ENCODE results near the gene MAP2K6.

Gene MAP2K6

DNA sequence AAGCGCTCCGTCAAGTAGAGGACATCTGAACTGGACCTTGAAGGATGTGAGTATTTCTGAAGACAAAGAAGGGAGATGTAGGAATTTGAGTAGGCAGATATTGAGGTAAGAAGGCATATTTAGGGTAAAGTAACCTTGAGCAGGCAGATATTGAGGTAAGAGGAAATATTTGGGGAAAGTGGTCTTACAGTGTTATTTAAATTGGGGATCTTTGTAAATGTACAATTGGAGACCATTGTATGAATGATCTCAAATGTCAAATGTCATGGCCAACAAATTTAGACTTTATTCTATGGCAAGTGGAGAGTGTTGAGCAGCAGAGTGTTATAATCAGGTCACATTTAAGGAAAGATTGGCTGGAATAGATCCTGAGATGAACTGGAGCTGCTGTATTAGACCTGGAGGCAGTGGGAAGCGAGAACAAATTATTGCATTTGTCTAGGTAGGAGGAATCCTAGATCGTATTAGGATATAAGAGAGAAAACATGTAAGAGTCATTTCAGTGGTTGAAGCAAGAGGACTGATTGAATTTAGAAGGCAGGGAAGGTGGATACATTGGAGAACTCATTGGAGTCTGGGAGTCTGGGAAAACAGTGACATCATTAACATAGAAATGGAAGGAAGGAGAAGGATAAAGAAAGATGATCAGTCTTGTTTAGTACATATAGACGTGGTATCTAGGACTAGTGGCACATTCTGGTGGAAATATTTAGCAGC is 165.6 kb downstream of the MAP2K6 start:
- no peak for DNase-seq (ENCODE audit: low read depth)

DNA sequence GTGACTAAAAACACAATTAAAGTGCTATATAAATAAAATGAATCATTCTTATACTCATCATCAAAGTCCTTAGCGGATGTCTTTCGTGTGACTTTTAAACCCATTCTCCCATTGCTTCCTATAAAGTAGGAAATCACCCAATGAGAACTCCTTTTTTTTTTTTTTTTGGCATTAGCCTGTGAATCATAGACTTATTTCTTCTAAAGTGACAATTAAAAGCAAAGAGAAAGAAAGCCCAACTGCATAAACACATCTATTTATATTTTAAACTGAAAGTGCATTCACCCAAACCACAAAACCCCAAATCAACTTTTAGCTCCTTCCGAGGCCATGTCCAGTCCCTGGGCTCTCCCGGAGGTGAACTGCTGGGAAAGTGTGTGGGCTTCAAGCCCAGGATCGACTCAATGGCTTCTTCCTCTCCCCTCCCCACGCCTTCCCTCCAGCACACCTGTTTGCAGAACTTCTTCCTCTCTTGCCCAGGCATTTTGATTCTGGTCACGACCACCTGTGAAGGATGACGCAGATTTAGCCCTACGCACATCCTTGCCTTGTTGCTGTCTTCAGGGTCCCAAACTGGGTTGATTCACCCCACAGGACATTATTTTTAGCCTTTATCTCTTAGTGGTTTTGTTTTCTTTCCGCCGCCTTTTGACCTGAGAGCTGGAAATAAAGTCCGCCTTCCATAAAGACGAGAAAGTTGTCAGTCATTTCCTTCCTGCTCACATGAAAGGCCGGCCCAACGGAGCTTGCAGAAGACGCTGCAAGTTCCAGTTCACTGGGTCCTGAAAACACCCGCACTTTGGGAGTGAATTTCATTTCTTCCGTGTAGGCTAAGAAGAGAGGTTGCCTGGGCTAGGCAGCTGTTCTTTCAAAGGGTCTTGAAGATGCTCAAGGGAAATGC is 166.8 kb downstream of the MAP2K6 start:
- DNase-seq (ENCODE audit: low read depth), result no peak

DNA sequence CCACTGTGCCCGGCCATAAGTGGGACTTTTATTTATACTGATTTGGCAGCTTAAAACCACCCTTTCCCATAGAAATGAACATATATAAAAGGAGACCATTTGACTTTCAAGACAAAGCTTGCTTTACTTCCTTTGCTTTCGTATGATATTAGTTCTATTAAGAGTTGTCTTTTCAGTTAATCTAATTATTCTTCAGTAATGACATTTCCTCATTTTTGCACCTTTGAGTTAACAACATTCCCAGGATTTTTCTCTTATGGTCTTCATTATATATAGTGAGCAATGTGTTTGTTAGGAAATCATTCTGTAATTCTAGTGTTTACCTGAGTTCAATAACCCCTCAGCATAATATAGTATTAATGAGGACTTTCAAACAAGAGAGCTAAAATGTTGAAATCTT is 173.8 kb downstream of the MAP2K6 start:
- no peak for DNase-seq (ENCODE audit: low read depth)

DNA sequence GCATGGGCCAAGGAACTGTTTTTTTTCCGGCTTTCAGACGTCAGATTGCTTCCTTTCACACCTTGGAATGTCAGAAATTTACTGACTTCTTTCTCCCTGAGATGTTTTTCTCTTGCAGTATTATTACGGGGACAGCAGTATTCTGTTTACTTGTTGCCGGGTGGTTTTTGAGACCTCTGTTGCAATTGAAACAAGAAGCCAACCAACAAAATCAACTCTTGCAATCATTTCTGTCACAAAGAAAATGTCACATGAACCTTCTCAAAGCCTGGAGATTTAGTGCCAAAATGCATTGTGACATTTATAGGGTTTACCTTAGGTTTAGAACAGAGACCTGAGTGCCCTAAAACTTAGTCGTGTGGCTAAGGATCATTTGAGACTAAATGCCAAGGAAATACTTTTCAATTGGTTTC is 174.3 kb downstream of the MAP2K6 start:
- DNase-seq (ENCODE audit: low read depth), result no peak

DNA sequence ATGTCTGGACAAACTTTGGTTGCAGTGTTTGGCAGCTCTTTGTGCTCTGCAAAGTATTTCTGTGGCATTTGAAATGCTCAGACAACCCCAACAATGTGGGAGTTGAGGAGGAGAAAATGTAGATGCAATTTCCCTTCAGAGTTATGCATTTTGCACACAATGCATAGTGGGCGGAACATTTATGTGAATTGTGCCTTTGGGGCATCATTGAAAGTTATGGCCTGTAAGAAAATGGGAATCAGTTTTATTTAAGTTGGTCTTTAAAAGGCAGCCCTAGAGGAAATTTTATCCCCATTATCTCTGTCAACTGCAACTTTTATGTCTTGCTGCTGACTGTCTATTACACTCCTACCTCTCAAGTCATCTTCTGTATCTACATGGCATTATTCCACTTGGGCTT is 176.2 kb downstream of the MAP2K6 start:
- DNase-seq (ENCODE audit: low read depth), result no peak

DNA sequence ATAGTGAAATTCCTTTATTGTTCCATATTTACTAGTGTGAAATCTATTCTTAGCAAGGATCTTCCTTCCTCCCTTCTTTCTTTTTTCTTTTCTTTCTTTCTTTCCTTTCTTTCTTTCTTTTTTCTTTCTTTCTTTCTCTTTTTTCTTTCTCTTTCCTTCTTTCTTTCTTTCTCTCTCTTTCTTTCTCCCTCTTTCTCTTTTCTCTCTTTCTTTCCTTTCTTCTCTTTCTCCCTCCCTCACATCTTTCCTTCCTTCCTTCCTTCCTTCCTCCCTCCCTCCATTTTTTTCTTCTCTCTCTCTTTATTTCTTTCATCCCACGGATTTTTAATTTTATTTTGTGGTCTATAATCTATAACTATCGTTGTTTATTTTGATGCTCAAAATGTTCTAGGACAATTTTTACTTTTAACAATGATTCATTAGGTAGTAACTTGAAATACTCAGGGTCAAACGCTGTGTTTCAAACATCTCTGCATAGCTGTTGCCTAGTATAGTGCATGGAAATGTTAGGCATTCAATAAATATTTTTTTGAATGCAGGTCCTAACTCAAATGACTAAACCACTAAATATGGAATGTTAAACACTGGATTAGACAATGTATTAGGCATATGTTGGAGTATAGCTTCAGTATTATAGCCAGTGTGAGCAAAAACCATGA is 178.3 kb downstream of the MAP2K6 start:
- DNase-seq (ENCODE audit: low read depth), result no peak

DNA sequence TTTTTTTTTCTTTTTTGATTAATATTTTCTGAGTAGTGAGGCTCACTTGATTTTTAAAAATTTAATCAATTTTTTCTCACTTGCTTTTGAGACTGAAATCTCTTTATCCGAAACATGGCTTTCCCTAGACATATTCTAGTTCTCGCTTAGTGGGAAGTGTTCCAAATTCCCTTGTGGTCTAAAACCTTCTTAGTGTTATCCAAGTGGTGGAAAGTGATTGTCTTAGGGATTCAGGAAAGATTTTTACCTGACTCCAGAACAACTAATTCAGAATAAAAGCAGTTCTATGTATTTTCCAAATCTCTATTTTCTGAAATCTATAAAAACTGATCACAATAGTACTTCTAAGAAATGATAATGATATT is 178.8 kb downstream of the MAP2K6 start:
- no peak for DNase-seq (ENCODE audit: low read depth)

DNA sequence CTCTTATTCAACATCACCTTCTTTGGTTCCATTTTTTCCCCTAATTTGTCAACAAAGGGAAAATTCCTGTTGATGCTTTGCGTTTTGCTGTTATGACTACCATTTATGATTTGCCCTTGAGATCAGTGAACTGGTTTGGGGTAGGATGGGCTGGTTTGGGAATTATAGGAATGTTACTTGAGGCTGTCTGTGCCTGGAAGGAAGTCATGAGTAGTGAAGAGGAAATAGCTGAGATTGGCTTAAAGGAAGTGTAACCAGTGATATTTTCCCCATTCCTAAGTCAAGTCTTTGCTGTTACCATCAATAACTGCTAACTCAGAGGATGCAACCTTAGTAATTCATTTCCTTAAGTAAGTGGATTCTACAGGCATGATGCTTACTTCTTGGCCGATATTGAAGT is 179.2 kb downstream of the MAP2K6 start:
- DNase-seq (ENCODE audit: low read depth), result no peak

DNA sequence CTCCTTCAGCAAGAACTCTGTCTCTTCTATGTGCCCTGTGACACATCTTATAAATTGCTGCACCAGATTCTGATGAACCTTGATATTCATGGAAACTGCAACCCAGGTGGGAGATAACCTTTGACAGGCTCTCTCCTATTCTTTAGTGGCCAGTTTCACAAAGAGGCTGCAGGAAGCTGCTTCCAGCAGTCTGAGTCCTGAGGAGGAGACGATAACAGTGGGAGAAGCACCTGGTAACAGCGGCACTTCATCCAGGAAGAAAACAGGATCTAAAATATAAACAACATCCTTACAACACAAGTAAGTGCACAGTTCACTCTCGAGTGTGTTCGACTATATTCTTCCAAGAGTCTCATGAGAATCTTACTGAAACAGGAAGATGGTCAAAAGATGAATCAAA is 180.1 kb downstream of the MAP2K6 start:
- no peak for DNase-seq (ENCODE audit: low read depth)

DNA sequence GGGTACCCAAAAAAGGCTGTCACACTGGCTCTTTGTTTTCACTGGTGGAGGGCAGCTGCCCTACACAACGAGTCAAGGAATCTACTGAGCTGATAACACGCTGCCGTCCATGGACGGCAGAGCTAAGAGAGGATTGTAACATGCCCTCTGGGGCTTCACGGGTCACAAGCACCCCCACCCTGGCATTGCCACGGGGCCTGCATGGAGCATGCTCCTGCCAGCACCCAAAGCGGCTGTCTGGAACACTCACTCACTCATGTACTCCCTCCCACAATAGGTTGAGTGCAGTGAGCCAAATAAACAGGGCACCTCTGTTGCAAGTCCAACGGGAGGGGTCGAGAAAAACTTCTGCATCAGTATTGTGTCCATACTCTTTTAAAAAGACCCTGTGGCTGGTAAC is 181.6 kb downstream of the MAP2K6 start:
- DNase-seq (ENCODE audit: low read depth), result no peak

DNA sequence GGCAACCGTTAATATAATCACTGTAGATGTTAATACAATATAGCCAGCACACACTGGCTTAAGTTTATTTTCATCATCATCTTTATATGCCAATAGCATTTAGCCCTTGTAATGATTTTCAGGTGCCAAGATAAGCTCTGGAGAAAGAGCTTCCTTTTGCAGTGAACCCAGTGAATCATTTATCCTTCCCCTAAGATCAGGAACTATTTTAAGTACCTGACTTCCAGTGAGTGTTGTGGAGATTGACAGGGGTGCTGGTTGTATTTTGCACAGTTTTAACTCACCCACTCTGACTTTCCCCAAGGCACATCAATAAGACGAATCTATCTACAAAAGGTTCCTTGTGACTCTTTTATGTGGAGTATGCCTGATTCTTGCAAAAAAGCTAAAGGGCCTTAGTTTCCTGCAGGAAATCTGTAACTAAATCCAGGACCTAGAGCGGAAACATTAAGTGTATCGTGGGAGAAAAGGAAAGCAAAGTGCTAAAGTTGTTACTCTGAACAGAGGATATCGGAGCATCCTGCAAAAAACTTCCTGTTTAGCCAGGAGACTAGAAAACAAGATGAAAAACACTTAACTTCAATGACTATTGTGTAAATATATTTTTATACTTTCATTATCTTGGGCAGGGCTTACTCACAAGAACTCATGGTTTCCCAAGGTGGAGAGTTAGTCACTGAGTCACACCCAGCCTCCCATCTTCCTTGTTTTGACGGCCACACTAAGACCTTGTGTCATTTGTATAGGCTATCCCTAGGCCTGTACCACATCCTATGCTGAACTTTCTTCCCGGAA is 183.6 kb downstream of the MAP2K6 start:
- DNase-seq (ENCODE audit: low read depth), result no peak

DNA sequence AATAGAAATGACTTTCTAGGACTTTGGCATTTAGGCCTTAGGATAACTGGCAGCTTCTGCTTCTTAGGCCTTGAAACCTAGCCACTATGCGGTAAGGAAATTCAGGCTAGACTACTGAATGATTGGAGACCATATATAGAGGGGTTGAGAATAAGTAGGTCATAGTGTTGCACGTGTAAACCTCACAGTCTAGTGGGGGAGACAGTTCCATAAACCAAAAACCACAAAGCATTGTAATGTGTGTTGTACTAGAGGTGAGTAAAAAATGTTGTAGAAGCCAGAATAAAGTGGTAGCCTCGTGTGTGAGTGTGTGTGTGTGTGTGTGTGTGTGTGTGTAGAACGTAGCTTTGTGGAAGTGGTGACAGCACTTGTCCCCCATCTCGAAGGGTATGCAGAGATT is 188.5 kb downstream of the MAP2K6 start:
- no peak for DNase-seq (ENCODE audit: low read depth)

Data from activated T-cell treated with anti-CD3 and anti-CD28 coated beads for 24 hours (primary cell).